HEK293T (cell line): ENCODE data around the gene SMAD3.

Experiments
- CTCF ChIA-PET: fragments of 350-600 bp; formaldehyde crosslinking; extraction: SDS; loops from one replicate; lab custom pipeline; 2021; ENCODE audit warnings: antibody characterized with exemption, inconsistent platforms; lab: Yijun Ruan, JAX
- POLR2A ChIA-PET: fragments of 350-600 bp; formaldehyde crosslinking; extraction: SDS; loops from one replicate; lab custom pipeline; 2020; ENCODE audit warnings: antibody characterized with exemption, inconsistent platforms; lab: Yijun Ruan, JAX
- DNase-seq: peaks from one replicate; pipeline ENCODE4 v3.0.0; 2012; ENCODE audit warnings: mixed read lengths; ENCODE audit errors: extremely low spot score
- ARNT ChIP-seq: fragments of 450-650 bp; IDR thresholded peaks from 2 replicates; pipeline ENCODE4 v1.6.1; 2017; ENCODE audit warnings: mild to moderate bottlenecking
- BHLHE40 ChIP-seq: fragments of 450-650 bp; IDR thresholded peaks from 2 replicates; pipeline ENCODE4 v1.6.1; 2016; ENCODE audit warnings: mild to moderate bottlenecking, moderate library complexity, borderline replicate concordance
- CTBP1 ChIP-seq: fragments of 450-650 bp; IDR thresholded peaks from 2 replicates; pipeline ENCODE4 v1.6.1; 2016; ENCODE audit warnings: borderline replicate concordance
- ELF4 ChIP-seq: fragments of 450-650 bp; IDR thresholded peaks from 2 replicates; pipeline ENCODE4 v1.6.1; 2017; ENCODE audit warnings: antibody characterized with exemption
- FOXA1 ChIP-seq: fragments of 450-650 bp; IDR thresholded peaks from 2 replicates; pipeline ENCODE4 v1.6.1; 2016; ENCODE audit warnings: mild to moderate bottlenecking
- FOXK2 ChIP-seq: fragments of 450-650 bp; IDR thresholded peaks from 2 replicates; pipeline ENCODE4 v1.6.1; 2016; ENCODE audit warnings: mild to moderate bottlenecking
- FOXM1 ChIP-seq: fragments of 450-650 bp; IDR thresholded peaks from 2 replicates; pipeline ENCODE4 v1.6.1; 2017; ENCODE audit warnings: mild to moderate bottlenecking, borderline replicate concordance
- HDGF ChIP-seq: fragments of 450-650 bp; IDR thresholded peaks from 2 replicates; pipeline ENCODE4 v1.6.1; 2017; ENCODE audit warnings: antibody characterized with exemption, borderline replicate concordance
- L3MBTL2 ChIP-seq: fragments of 450-650 bp; conservative IDR thresholded peaks from 2 replicates; pipeline ENCODE4 v1.6.1; 2016; ENCODE audit warnings: mild to moderate bottlenecking
- LEF1 ChIP-seq: fragments of 450-650 bp; IDR thresholded peaks from 2 replicates; pipeline ENCODE4 v1.6.1; 2017; ENCODE audit warnings: mild to moderate bottlenecking, borderline replicate concordance
- NFRKB ChIP-seq: fragments of 450-650 bp; IDR thresholded peaks from 2 replicates; pipeline ENCODE4 v1.6.1; 2016; ENCODE audit warnings: mild to moderate bottlenecking, moderate library complexity
- PKNOX1 ChIP-seq: fragments of 450-650 bp; IDR thresholded peaks from 2 replicates; pipeline ENCODE4 v1.6.1; 2016
- SP1 ChIP-seq: fragments of 450-650 bp; IDR thresholded peaks from 2 replicates; pipeline ENCODE4 v1.6.1; 2017
- SUZ12 ChIP-seq: fragments of 450-650 bp; IDR thresholded peaks from 2 replicates; pipeline ENCODE4 v1.6.1; 2016; ENCODE audit warnings: mild to moderate bottlenecking
- TARDBP ChIP-seq: fragments of 450-650 bp; IDR thresholded peaks from 2 replicates; pipeline ENCODE4 v1.6.1; 2016
- ZNF384 ChIP-seq: fragments of 450-650 bp; IDR thresholded peaks from 2 replicates; pipeline ENCODE4 v1.6.1; 2016

SMAD3 gene

GRCh38 chr15:67132276-67132675 is 66.9 kb downstream of the SMAD3 start:
- no peak for DNase-seq
- ChIA-PET POLR2A (no interaction called here), CTCF (no interaction called here)
- TF ChIP-seq PKNOX1 (no peak), ARNT (no peak), ZNF384 (no peak), LEF1 (no peak), CTBP1 (no peak), SUZ12 (no peak), NFRKB (no peak), ELF4 (no peak), FOXM1 (no peak), FOXA1 (no peak), L3MBTL2 (no peak), BHLHE40 (no peak), FOXK2 (no peak), TARDBP (no peak), SP1 (no peak)

- CTCF ChIA-PET, result no interaction called here
- TF ChIP-seq L3MBTL2 (no peak), ZNF384 (no peak), PKNOX1 (no peak), TARDBP (no peak)
- POLR2A ChIA-PET, result no interaction called here
- DNase-seq, result no peak
Observed at GRCh38 chr15:67133026-67133425, 67.6 kb downstream of the SMAD3 start.

GRCh38 chr15:67133738-67134066 is 68.3 kb downstream of the SMAD3 start:
- no peak for DNase-seq
- TF ChIP-seq HDGF (no peak), FOXM1 (no peak), PKNOX1 (no peak), LEF1 (no peak), SUZ12 (no peak), TARDBP (no peak), CTBP1 (no peak), ARNT (no peak), ZNF384 (no peak), ELF4 (no peak), FOXK2 (no peak), BHLHE40 (no peak), SP1 (no peak), NFRKB (no peak)
- CTCF ChIA-PET, result interaction anchor here (1.2 kb wide), 1 partner anchor 8 kb away, joined by 3 read pairs; no protein-coding TSS in a partner anchor
- POLR2A ChIA-PET, result no interaction called here

GRCh38 chr15:67134067-67134838 is 68.9 kb downstream of the SMAD3 start:
- DNase-seq, result no peak
- ChIA-PET POLR2A (interaction anchor here (0.7 to 1.9 kb wide), 2 partner anchors 11 to 70 kb away, joined by 3 to 5 read pairs; no protein-coding TSS in a partner anchor), CTCF (interaction anchor here (1.2 kb wide), 1 partner anchor 9 kb away, joined by 3 read pairs; no protein-coding TSS in a partner anchor)
- TF ChIP-seq TARDBP (no peak), FOXM1 (no peak), FOXA1 (no peak), ARNT (no peak), NFRKB (no peak), CTBP1 (no peak), ELF4 (no peak), SP1 (no peak), SUZ12 (no peak), FOXK2 (no peak), PKNOX1 (no peak), BHLHE40 (no peak), L3MBTL2 (no peak), LEF1 (no peak), HDGF (no peak), ZNF384 (no peak)

GRCh38 chr15:67134871-67135492 is 69.6 kb downstream of the SMAD3 start:
- CTCF ChIA-PET, result no interaction called here
- POLR2A ChIA-PET, result interaction anchor here (1.9 kb wide), 1 partner anchor 71 kb away, joined by 5 read pairs; no protein-coding TSS in a partner anchor
- no peak for DNase-seq
- TF ChIP-seq FOXA1 (no peak), L3MBTL2 (no peak), LEF1 (no peak), ZNF384 (no peak), FOXM1 (no peak), HDGF (no peak), FOXK2 (no peak), SP1 (no peak), CTBP1 (no peak), ELF4 (no peak), NFRKB (no peak)
